CD4-positive, alpha-beta T cell (primary cell): ENCODE data around the gene OLFM1. TPM values are rescaled to one million over a fixed set of nuclear protein-coding genes. Genes with fewer than 3 reads are reported as not detected.

Experiments
- ATAC-seq: fragments of 200-7000 bp; cut with Tn5 transposase; one replicate; pipeline ENCODE4 v1.10.0; 2022; ENCODE audit warnings: mild to moderate bottlenecking; ENCODE audit not compliant: poor library complexity
- CTCF ChIA-PET: fragments of 350-600 bp; sonication (Branson Sonifier 250); formaldehyde crosslinking; loops from one replicate; lab custom pipeline; 2021; ENCODE audit warnings: antibody characterized with exemption, inconsistent platforms; lab: Charles Lee
- POLR2A ChIA-PET: fragments of 350-600 bp; sonication (Branson Sonifier 250); formaldehyde crosslinking; loops from one replicate; lab custom pipeline; 2021; ENCODE audit warnings: antibody characterized with exemption, inconsistent platforms; lab: Charles Lee
- DNase-seq, 14 experiments: peaks; one replicate each; pipeline ENCODE4 v3.0.0-alpha.2; 2013 to 2020; ENCODE audit warnings: mixed read lengths in 2 of 14
- H3K27ac ChIP-seq, 2 donors: one replicate each; pipeline versions ENCODE4 v1.5.1 to v1.7.0; 2013; ENCODE audit warnings: low read length in 2 of 2, low read depth in 1 of 2, mild to moderate bottlenecking in 1 of 2
- H3K27me3 ChIP-seq, 2 experiments: 1 replicate in 1 of 2; 2 replicates in 1 of 2; pipeline versions ENCODE4 v1.6.1 to v1.7.0; 2013; ENCODE audit warnings: low read length in 2 of 2, control low read depth in 1 of 2, mild to moderate bottlenecking in 1 of 2, moderate library complexity in 1 of 2; ENCODE audit not compliant: insufficient read depth in 2 of 2, control insufficient read depth in 1 of 2
- H3K36me3 ChIP-seq: one replicate; pipeline ENCODE4 v1.6.1; 2013; ENCODE audit warnings: low read length, control low read depth; ENCODE audit not compliant: insufficient read depth
- H3K4me1 ChIP-seq: one replicate; pipeline ENCODE4 v1.6.1; 2013; ENCODE audit warnings: low read length, control low read depth; ENCODE audit not compliant: insufficient read depth
- H3K4me3 ChIP-seq: one replicate; pipeline ENCODE4 v1.5.1; 2013; ENCODE audit warnings: mild to moderate bottlenecking, low read length, moderate library complexity
- H3K9me3 ChIP-seq, 2 experiments: 1 replicate in 1 of 2; 2 replicates in 1 of 2; pipeline versions ENCODE4 v1.6.1 to v1.7.0; 2013; ENCODE audit warnings: low read length in 2 of 2, mild to moderate bottlenecking in 2 of 2, control low read depth in 1 of 2, moderate library complexity in 1 of 2; ENCODE audit not compliant: control insufficient read depth in 1 of 2, insufficient read depth in 1 of 2
- H3K27ac Mint-ChIP-seq: one replicate; pipeline ENCODE4 v1.8.0; 2020; ENCODE audit warnings: mixed read lengths
- H3K27me3 Mint-ChIP-seq: one replicate; pipeline ENCODE4 v1.8.0; 2021; ENCODE audit warnings: mixed read lengths
- H3K36me3 Mint-ChIP-seq: one replicate; pipeline ENCODE4 v1.8.0; 2021; ENCODE audit warnings: low read depth, mixed read lengths
- H3K4me1 Mint-ChIP-seq: one replicate; pipeline ENCODE4 v1.8.0; 2021; ENCODE audit warnings: low read depth, mixed read lengths
- H3K4me3 Mint-ChIP-seq: one replicate; pipeline ENCODE4 v1.8.0; 2020; ENCODE audit warnings: mild to moderate bottlenecking, mixed read lengths
- H3K9me3 Mint-ChIP-seq: one replicate; pipeline ENCODE4 v1.8.0; 2020; ENCODE audit warnings: mixed read lengths
- intact Hi-C, 2 experiments: fragments of 100-400 bp; cut with DNase I in 1 of 2; cut with micrococcal nuclease in 1 of 2; formaldehyde crosslinking; loops; one replicate each; pipeline versions ENCODE4 v1.15.1 to v1.9.0; 2023 to 2025; cut with DNase I, micrococcal nuclease
- total RNA-seq, 174 experiments: library from RNA in 2 of 174; stranded (reverse) in 2 of 174; gene quantifications; one replicate each; pipeline ENCODE4 v1.2.3 and lab custom pipeline; 2021 to 2026
- TF ChIP-seq, protein P1 (sequence below): fragments of 200-600 bp; IDR thresholded peaks from one replicate; pipeline ENCODE4 v1.8.0; 2022; ENCODE audit warnings: antibody characterized with exemption, mild to moderate bottlenecking

OLFM1 gene
- total RNA-seq, 2 experiments from 2014 or later: not detected

DNA sequence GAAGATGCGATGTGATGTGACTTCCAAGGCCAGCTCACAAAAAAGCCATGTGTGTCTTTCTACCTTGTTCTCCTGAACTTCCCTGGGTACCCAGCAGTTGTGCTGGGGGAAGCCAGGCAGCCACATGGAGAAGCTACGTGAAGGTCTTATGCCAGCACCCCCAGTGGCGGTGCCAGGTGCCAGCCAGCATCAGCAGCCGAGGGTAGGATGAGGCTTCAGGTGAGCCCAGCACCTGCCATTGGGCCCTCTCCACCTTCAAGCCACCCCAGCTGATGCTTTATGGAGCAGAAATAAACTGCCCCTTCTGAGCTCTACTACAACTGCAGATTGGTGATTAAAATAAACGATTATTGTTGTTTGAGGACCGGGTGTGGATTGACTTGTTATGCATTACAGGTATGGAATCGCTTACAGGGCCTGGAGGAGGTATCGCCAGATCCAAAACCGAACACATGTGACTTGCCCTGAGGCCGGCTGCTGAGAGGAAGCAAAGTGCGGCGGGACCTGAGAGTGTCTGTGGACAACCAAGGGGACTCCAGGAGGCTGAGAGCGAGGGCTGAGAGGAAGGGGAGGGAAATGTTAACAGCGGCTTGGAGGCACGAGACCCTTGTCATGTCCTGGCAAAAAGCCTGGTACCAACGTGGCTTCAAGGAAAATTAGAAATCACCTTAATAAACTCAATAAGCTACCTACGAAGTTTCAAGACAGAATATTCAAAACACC, 36.0 kb upstream of the OLFM1 start:
- CTCF ChIA-PET: no interaction called here

DNA sequence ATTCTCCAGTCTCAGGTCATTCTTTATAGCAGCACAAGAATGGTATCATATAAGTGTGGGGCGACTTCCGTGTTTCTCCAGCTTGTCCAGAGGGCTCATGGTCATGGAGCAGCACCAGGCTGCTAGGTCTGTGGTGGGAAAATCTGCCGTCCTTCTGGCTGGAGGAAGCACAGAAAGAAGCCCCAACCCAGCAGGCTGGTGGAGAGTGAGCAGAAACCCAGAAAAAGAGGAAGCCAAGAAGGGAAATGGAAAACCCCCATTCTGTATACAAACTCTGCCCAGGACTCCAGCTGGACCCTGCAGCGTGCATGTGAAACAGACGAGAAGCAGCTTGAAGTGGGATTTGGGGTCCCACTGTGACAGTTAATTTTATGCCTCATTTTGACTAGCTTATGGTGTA, 34.3 kb upstream of the OLFM1 start:
- DNase-seq (peak in 1 of 14 experiments; percentile 16), ATAC-seq (no peak)
- POLR2A ChIA-PET: no interaction called here
- Histone ChIP-seq H3K4me3 (no peak overlapping the region), H3K27me3 (peaks cover 0 to 19% of the 10 kb centered on the region in 2 experiments), H3K27ac (no peak overlapping the region), H3K9me3 (peaks cover 0 to 15% of the 10 kb centered on the region in 2 experiments), H3K36me3 (no peaks in the 10 kb centered on the region), H3K4me1 (no peaks in the 10 kb centered on the region)
- H3K36me3 Mint-ChIP-seq: no peaks in the 10 kb centered on the region
- no peak overlapping the region for H3K27ac Mint-ChIP-seq
- intact Hi-C loops: no loop called here
- TF ChIP-seq, protein P1, sequence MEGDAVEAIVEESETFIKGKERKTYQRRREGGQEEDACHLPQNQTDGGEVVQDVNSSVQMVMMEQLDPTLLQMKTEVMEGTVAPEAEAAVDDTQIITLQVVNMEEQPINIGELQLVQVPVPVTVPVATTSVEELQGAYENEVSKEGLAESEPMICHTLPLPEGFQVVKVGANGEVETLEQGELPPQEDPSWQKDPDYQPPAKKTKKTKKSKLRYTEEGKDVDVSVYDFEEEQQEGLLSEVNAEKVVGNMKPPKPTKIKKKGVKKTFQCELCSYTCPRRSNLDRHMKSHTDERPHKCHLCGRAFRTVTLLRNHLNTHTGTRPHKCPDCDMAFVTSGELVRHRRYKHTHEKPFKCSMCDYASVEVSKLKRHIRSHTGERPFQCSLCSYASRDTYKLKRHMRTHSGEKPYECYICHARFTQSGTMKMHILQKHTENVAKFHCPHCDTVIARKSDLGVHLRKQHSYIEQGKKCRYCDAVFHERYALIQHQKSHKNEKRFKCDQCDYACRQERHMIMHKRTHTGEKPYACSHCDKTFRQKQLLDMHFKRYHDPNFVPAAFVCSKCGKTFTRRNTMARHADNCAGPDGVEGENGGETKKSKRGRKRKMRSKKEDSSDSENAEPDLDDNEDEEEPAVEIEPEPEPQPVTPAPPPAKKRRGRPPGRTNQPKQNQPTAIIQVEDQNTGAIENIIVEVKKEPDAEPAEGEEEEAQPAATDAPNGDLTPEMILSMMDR: no peak
- CTCF ChIA-PET: no interaction called here
- H3K27me3 Mint-ChIP-seq: peaks cover 54% of the 10 kb centered on the region
- no peak overlapping the region for H3K4me3 Mint-ChIP-seq
- H3K4me1 Mint-ChIP-seq: no peaks in the 10 kb centered on the region
- H3K9me3 Mint-ChIP-seq: no peaks in the 10 kb centered on the region

More for the DNA sequence above, 36.0 kb upstream of the OLFM1 start:
- H3K4me1 ChIP-seq: no peaks in the 10 kb centered on the region
- Mint-ChIP-seq H3K4me1 (no peaks in the 10 kb centered on the region), H3K4me3 (no peak overlapping the region), H3K27ac (no peak overlapping the region), H3K9me3 (no peaks in the 10 kb centered on the region), H3K36me3 (no peaks in the 10 kb centered on the region), H3K27me3 (peaks cover 57% of the 10 kb centered on the region)
- peaks cover 0 to 19% of the 10 kb centered on the region in 2 experiments for H3K27me3 ChIP-seq
- peak in 1 of 14 experiments; percentile 23 for DNase-seq
- H3K9me3 ChIP-seq: peaks cover 0 to 20% of the 10 kb centered on the region in 2 experiments
- H3K36me3 ChIP-seq: no peaks in the 10 kb centered on the region
- H3K4me3 ChIP-seq: no peak overlapping the region
- no peak overlapping the region for H3K27ac ChIP-seq
- intact Hi-C loops: no loop called here
- POLR2A ChIA-PET: no interaction called here
- TF ChIP-seq, protein P1: no peak
- ATAC-seq: no peak

DNA sequence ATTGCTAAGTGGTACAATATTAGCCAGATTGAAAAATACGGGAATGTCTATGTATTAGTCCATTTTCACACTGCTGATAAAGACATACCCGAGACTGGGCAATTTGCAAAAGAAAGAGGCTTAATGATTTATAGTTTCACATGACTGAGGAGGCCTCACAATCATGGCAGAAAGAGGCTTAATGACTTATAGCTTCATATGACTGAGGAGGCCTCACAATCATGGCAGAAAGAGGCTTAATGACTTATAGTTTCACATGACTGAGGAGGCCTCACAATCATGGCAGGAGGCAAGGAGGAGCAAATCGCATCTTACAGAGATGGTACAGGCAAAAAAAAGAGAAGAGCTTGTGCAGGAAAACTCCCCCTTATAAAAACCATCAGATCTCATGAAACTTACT, 32.3 kb upstream of the OLFM1 start:
- ATAC-seq (no peak), DNase-seq (no peak)
- Histone ChIP-seq H3K4me3 (no peak overlapping the region), H3K27ac (no peak overlapping the region), H3K9me3 (peaks cover 0 to 11% of the 10 kb centered on the region in 2 experiments), H3K27me3 (peaks cover 0 to 19% of the 10 kb centered on the region in 2 experiments), H3K36me3 (no peaks in the 10 kb centered on the region), H3K4me1 (no peaks in the 10 kb centered on the region)
- POLR2A ChIA-PET: no interaction called here
- intact Hi-C loops: no loop called here
- Mint-ChIP-seq H3K9me3 (no peaks in the 10 kb centered on the region), H3K27ac (no peak overlapping the region), H3K36me3 (no peaks in the 10 kb centered on the region), H3K4me3 (no peak overlapping the region), H3K27me3 (peaks cover 43% of the 10 kb centered on the region), H3K4me1 (no peaks in the 10 kb centered on the region)
- CTCF ChIA-PET: no interaction called here
- TF ChIP-seq, protein P1: no peak
